Embryonic facial prominence (tissue), 1 donor: ENCODE measurements around the gene KIF21A.

Source experiments
- DNase-seq: peaks from one replicate; pipeline ENCODE4 v3.0.0-alpha.2; 2016; ENCODE audit errors: extremely low spot score

Gene KIF21A

GRCh38 chr12:39287817-39288216 is 155.1 kb downstream of the KIF21A start:
- DNase-seq: no peak

DNA sequence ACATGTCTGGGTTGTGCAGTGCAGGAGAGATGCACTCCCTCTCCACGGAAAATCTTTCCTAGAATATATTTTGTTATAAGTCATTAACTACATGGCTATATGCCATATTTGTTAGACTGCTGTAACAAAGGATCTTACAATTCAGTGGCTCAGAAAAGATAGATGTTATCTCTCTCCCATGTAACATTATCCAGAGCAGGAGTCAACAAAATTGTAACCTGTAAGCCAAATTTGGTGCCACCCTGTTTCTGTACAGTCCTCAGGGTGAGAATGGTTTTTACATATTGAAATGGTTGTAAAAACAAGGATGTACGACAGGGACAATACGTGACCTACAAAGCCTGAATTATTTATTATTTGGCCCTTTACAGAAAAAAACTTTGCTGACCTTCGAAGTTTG is 155.5 kb downstream of the KIF21A start:
- no peak for DNase-seq

- no peak for DNase-seq
These were observed 164.5 kb downstream of the KIF21A start for GRCh38 chr12:39278426-39278825.

- DNase-seq: no peak
These were observed 165.5 kb downstream of the KIF21A start for GRCh38 chr12:39277416-39277815.

- DNase-seq: no peak
These were observed 167.1 kb downstream of the KIF21A start for GRCh38 chr12:39275846-39276245.

DNA sequence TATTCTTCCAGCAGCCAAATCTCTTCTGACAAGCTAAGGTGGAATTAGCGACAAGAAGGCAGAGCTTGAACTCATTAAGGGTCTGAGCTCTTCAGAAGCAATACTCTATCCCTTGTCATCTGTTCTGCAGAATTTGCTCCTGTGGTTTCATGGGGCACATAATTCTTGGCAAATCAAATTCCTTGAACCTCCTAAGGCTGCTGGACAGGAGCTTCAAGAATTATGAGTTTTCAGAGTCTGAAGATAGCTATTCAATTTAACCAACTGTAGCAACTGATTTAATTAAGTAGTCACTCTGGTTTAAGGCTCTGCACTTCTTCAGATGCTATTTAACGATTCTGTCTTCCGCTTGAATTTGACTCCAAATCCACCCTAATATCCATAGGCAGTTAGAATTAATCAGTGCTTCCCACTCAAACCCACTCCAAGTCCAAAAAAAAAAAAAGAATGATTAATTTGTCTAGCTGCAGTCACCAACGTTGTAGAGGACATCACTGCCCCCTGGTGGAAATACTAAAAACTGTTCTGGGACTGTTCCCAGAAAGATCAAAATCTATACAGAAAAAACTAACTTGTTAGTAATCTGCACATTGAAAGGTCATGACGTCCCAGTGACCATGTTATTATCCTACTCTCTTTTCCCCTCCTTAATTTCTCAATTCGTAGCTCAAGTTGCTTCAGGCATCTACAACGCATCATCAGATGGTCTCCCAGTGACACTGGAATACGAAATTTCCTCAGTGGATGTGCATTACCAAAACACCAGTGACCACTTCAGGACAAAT is 169.9 kb downstream of the KIF21A start:
- DNase-seq: no peak

GRCh38 chr12:39269492-39269891 is 173.4 kb downstream of the KIF21A start:
- DNase-seq: no peak

GRCh38 chr12:39267886-39268285 is 175.0 kb downstream of the KIF21A start:
- no peak for DNase-seq

GRCh38 chr12:39252628-39253027 is 190.3 kb downstream of the KIF21A start:
- no peak for DNase-seq
